OCI-M1 (cell line): ENCODE measurements around the gene MPG.
"Not testable (repeated sequence)": the region's sequence is repeated elsewhere in the genome, so short reads cannot be mapped to it uniquely, and the experiment has no call there.

Experiments used
- DNase-seq: peaks from one replicate; lab custom pipeline; 2025; lab: John Stamatoyannopoulos, UW

Gene MPG

GRCh38 chr16:77807-78443 lies at the start of gene MPG:
Gene MPG, plus strand, starts transcription at chr16:78225. Its CDS starts 85 bp downstream, at chr16:78310.
- peak; percentile 84 for DNase-seq

GRCh38 chr16:30627-31026 lies 47.4 kb upstream of the MPG start:
- not testable (repeated sequence) for DNase-seq

DNA sequence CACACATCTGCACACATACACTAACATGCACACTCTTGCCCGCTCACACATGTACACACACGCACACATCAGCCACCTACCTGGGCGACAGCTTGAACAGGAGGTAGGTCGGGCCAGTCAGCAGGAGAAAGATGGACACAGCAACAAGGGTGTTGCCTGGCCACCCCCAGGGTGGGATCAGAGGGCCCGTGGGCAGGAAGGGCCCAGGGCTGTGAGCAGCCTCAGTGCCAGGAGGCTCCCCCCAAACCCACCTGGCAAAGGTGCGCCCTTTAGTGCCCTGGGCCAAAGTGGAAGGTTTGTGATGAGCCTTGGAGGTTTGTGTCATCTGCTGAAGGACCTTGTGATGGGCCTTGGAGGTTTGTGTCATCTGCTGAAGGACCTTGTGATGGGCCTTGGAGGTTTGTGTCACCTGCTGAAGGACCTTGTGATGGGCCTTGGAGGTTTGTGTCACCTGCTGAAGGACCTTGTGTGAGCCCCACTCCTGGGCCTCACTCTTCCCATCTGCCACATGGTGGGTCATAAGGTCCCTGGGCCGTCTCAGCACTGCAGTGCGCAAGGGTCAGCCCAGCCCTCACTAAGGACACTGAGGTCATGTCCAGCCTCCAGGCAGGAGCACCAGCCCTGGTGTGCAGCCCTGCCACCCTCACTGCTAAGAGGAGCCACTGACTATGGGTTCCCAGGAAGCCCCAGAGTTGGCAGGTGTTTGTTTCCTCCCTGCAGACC lies 44.7 kb upstream of the MPG start:
- DNase-seq: not testable (repeated sequence)

DNA sequence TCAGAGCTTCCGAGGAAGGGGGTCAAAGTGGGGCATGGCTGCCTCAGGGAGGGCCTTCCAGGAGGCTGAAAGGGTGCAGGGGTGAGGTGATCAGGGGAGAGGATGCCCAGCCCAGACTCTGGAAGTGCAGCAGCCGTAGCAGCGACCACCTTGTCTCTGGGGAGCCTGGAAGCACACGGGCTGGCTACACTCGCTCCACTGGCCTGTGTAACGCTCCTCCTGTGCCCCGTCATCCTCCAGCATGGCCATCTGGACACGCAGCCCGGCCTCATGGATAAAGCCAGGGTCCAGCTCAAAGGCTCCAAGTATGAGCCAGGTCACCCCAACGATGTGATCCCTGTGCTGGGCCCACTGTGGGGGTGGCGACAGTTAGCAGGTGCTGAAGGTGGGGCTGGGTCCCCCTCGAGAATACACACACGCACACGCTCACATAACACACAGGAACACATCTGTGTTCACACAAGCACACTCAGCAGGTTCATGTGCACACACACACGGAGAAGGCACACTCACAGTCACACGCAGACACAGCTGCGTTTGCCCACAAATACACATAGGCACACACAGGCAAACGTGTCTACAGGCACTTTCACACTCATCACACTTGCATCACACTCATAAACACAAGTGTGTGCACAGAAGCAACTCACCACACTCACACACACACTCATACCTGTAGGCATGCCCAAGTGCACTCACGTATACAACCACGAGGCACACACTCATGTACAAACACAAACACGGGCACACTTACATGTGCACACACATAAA lies 44.0 kb upstream of the MPG start:
- no peak for DNase-seq

- DNase-seq: no peak
Measured at GRCh38 chr16:34648-34987, 43.4 kb upstream of the MPG start.

GRCh38 chr16:35011-35677 lies 42.9 kb upstream of the MPG start:
- DNase-seq: peak; percentile 14

DNA sequence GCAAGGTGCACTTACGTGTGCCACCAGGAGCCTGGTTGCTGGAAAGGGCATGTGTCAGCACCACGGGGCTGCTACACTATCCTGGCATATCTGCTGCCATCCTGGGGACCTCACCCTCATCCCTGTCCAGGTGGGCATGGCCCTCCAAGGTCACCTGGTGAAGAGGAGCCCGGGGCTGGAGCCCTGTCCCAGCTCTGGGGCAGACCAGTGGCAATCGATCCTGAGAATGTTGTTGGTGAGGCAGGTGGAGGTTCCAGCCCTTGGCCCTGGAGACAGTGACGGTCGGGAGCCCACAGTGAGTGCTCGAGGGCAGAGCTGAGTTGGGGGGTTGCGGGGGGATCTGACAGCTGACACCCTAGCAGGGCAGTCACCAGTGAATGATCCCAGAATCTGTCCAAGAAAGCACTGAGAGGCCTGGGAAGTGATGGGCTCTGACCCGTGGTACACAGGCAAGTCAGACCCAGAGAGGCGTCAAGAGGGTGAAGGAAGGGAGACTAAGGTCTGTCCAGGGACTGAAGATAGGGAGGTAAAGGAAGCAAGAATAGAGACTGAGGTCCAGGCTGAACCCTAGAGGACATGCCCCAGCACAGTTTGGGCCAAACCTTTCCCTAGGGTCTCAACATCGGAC lies 42.2 kb upstream of the MPG start:
- DNase-seq: no peak

GRCh38 chr16:36336-36984 lies 41.6 kb upstream of the MPG start:
- DNase-seq: no peak

DNA sequence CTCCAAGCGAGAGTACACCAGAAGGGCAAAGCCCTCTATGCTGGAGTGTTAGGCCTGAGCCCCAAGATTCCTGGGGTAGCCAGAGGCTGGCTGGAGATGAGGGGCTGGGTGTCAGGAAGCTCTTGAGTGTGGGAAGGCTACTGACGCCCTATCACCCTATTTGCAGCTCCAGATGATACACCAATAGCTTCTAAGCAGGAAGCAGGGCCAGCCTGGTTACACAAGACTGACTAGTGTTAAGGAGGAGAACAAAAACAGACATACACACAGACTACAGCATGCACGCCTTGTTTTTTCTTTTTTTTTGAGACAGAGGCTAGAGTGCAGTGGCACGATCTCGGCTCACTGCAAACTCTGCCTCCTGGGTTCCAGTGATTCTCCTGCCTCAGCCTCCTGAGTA lies 40.5 kb upstream of the MPG start:
- DNase-seq: no peak

DNA sequence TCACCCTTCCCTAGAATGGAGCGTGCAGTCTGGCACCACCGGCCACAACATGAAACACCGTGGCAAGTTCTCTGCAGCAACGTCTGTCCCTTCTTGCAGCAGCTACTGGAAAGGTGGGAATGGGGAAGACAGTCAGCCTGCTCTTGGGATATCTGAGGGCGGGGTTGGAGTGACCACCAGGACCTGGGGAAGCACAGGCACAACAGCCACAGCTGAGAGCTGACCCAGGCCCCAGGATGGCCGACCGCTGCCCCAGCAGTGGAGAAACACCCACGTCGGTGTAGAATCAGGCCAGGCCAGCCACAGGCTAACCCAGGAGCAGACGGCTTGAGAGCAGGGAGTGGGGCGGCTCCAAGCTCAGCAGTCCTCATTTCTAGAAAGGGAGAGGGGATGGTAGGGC lies 39.8 kb upstream of the MPG start:
- not testable (repeated sequence) for DNase-seq

DNA sequence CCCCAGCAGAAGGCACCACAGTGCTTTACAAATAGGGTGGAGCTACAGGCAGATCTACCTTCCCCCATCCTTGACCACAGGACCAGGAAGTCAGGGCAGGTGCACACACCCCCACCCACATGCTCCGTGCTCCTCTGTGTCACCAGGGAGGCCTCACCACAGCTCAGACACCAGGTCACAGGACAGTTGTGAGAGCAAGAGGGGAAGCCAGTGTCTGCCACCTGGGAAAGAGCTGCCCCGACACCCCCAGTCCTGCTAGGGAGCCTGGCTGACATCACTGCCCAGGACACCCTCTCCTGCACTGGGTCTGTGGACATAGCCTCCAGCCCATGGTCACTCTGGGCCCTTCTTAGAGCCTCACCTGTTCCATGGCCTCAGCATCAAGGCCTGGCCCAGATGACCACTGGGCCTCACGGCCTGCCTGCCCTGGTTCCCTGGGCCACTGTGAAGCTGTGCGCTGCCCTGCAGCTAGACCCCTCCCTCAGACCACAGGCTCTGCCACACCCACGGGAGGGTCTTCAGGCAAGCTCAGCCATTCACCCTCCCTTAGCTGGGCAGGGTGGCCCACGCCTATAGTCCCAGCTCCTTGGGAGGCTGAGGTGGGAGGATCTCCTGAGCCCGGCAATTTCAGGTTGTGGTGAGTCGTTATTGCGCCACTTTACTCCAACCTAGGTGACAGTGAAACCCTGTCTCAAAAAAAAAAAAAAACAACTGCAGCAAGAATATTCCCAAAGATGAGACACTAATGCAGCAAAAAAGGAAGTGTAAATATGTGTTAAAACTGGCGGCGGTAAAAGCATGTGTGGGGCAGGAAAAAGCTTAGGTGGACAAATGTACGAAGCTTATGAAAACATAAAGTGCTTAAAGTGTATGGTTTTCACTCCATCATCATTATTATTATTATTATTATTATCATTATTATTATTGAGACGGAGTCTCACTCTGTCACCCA lies 38.8 kb upstream of the MPG start:
- peak; percentile 5 for DNase-seq

- DNase-seq: no peak
Measured at GRCh38 chr16:41439-42068, 36.5 kb upstream of the MPG start.

- DNase-seq: no peak
Measured at GRCh38 chr16:42069-42457, 36.0 kb upstream of the MPG start.

DNA sequence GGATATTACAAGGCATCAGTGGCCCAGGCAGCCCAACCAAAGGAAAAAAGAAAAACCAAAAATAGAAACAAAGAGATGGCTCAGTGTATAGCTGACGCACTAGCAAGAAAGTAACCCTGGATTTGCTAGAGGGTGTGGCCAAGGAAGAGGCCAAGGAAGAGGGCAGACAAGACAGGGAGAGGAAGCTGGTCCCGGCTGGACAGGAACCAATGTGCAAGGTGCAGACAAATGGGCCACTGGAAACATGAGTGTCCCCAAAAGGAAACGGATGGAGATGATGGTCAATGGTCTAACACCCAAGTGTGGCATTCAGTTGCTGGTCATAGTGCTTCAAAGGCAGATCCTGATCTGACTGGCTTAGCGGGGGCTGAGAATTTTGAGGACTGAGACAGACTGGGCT lies 35.3 kb upstream of the MPG start:
- DNase-seq: no peak

DNA sequence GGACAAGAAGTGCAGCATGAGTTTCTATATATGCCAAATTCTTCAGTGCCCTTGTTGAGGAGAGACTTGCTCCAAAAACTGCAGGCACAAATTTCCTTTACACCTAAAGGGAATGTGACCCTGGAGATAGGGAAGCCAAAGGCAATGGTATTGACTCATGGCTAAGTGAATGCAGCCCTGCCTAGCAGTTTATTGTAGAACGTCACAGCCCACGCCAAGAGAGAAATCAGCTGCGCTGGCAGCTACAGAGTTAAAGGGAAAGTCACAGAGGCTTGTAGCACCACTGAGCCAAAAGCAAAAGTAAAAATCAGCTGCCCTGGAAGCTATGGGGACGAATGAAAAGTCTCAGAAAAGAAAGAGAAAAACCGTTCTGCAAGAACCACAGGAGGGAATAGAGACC lies 34.7 kb upstream of the MPG start:
- DNase-seq: no peak

DNA sequence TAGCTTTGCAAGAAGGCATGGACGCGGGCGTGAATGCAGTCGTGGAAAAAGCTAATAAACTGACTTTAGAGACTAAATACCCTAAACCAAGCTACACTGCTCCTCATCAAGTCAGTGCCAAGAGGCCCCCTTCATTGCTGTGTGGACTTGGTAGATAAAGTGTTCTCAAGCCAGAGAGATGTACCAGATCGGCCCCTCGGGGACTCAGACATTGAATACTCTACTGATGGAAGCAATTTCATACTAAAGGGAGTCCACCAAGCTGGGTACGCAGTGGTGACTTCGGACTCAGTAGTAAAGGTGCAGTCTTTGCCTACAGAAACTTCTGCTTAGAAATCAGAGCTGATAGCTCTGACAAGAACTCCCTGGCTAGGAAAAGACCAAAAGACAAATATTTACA lies 33.4 kb upstream of the MPG start:
- DNase-seq: no peak

DNA sequence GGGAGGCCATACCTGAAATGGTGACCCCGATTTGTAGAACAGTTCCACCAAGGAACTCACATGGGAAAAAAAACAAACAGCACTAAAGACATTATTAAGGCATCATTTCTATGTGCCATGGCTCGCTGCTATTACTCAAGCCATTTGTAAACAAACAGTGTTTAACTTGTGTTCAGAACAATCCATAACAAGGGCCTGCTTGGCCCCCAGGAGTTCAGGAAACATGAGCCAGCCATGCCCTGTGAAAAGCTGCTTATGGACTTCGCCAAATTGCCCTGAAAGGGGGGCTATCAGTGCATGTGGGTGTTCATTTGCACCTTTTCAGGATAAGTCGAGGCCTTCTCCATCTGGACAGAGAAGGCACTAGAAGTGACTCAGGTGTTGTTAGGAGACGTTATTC lies 32.6 kb upstream of the MPG start:
- no peak for DNase-seq

DNA sequence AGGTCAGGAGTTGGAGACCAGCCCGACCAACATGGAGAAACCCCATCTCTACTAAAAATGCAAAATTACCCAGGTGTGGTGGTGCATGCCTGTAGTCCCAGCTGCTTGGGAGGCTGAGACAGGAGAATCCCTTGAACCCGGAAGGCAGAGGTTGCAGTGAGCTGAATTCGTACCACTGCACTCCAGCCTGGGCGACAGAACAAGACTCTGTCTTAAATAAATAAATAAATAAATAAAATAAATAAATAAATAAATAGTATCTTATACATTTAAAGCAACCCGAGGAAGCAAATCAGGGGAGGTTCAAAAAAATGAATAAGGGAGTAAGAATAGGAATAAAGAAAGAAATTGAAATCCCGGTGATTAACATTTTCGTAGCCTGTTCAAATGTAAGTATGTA lies 31.5 kb upstream of the MPG start:
- DNase-seq: not testable (repeated sequence)

DNA sequence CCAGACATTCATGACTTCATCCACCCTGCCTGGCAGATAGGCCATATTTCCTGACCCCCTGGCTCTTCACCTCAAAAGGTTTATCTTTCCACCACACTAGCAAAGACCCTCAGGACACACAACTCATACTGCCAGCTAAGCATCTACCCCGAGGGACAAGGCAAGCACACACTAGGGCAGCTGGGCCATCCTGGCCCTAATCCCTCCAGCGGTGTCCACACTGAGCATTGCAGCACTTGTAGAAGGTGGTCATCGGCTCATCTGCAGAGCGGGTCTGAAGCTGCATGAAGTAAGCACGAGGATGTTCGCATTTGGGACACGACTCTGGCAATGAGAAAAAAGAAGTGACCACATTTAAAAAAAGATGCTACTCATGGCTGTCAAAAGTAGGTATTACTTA lies 30.8 kb upstream of the MPG start:
- DNase-seq: no peak
